Activated T-cell treated with anti-CD3 and anti-CD28 coated beads, Interleukin-2, amount 50 U/mL, for 4 hours (primary cell): ENCODE measurements around the gene SUGCT. TPM values are rescaled to one million over a fixed set of nuclear protein-coding genes. Genes with fewer than 3 reads are reported as not detected.

ENCODE experiments used
- ATAC-seq, 2 donors: fragments of 200-7000 bp; cut with Tn5 transposase; one replicate each; pipeline ENCODE4 v1.10.0; 2021
- DNase-seq: peaks from one replicate; pipeline ENCODE4 v3.0.0-alpha.2; 2020
- H3K27me3 Mint-ChIP-seq: one replicate; pipeline ENCODE4 v1.8.0; 2021; ENCODE audit warnings: low read depth, mixed read lengths
- H3K36me3 Mint-ChIP-seq: one replicate; pipeline ENCODE4 v1.8.0; 2022; ENCODE audit warnings: mixed read lengths; ENCODE audit not compliant: insufficient read depth
- H3K4me1 Mint-ChIP-seq: one replicate; pipeline ENCODE4 v1.8.0; 2021; ENCODE audit warnings: low read depth, mixed read lengths
- H3K4me3 Mint-ChIP-seq: one replicate; pipeline ENCODE4 v1.8.0; 2021; ENCODE audit warnings: mild to moderate bottlenecking, moderate library complexity, mixed read lengths
- H3K9me3 Mint-ChIP-seq: one replicate; pipeline ENCODE4 v1.8.0; 2021; ENCODE audit warnings: mixed read lengths
- total RNA-seq, 3 donors: library from RNA; stranded (reverse); gene quantifications; one replicate each; pipeline ENCODE4 v1.2.1, GENCODE V29; 2021

SUGCT gene
- total RNA-seq, 3 donors from 2014 or later, result 1.3 to 2.5 (median 2.1) TPM

- DNase-seq (no peak), ATAC-seq (no peak)
- no peaks in the 10 kb centered on the region for H3K9me3 Mint-ChIP-seq
- no peaks in the 10 kb centered on the region for H3K36me3 Mint-ChIP-seq
- H3K4me1 Mint-ChIP-seq, result no peaks in the 10 kb centered on the region
- H3K4me3 Mint-ChIP-seq, result no peak overlapping the region
- no peaks in the 10 kb centered on the region for H3K27me3 Mint-ChIP-seq
Measured at GRCh38 chr7:40772096-40772495, 637.3 kb downstream of the SUGCT start.

GRCh38 chr7:40773656-40774055 lies 638.9 kb downstream of the SUGCT start:
- Mint-ChIP-seq H3K4me3 (no peak overlapping the region), H3K36me3 (no peaks in the 10 kb centered on the region), H3K4me1 (no peaks in the 10 kb centered on the region), H3K9me3 (no peaks in the 10 kb centered on the region), H3K27me3 (no peaks in the 10 kb centered on the region)
- DNase-seq (no peak), ATAC-seq (no peak)

- no peak for ATAC-seq
- no peaks in the 10 kb centered on the region for H3K9me3 Mint-ChIP-seq
- no peak overlapping the region for H3K4me3 Mint-ChIP-seq
- H3K27me3 Mint-ChIP-seq, result no peaks in the 10 kb centered on the region
- no peaks in the 10 kb centered on the region for H3K4me1 Mint-ChIP-seq
- no peak for DNase-seq
- no peaks in the 10 kb centered on the region for H3K36me3 Mint-ChIP-seq
Measured at GRCh38 chr7:40775877-40776276, 641.1 kb downstream of the SUGCT start.

GRCh38 chr7:40777730-40778312 lies 643.0 kb downstream of the SUGCT start:
- H3K4me1 Mint-ChIP-seq, result no peaks in the 10 kb centered on the region
- no peaks in the 10 kb centered on the region for H3K27me3 Mint-ChIP-seq
- no peaks in the 10 kb centered on the region for H3K9me3 Mint-ChIP-seq
- DNase-seq (no peak), ATAC-seq (no peak)
- no peaks in the 10 kb centered on the region for H3K36me3 Mint-ChIP-seq
- no peak overlapping the region for H3K4me3 Mint-ChIP-seq

GRCh38 chr7:40780460-40780859 lies 645.7 kb downstream of the SUGCT start:
- H3K36me3 Mint-ChIP-seq, result no peaks in the 10 kb centered on the region
- ATAC-seq, result no peak
- H3K27me3 Mint-ChIP-seq, result no peaks in the 10 kb centered on the region
- no peak for DNase-seq
- no peaks in the 10 kb centered on the region for H3K4me1 Mint-ChIP-seq
- no peak overlapping the region for H3K4me3 Mint-ChIP-seq
- H3K9me3 Mint-ChIP-seq, result no peaks in the 10 kb centered on the region

GRCh38 chr7:40782836-40783235 lies 648.0 kb downstream of the SUGCT start:
- Mint-ChIP-seq H3K27me3 (no peaks in the 10 kb centered on the region), H3K9me3 (no peaks in the 10 kb centered on the region), H3K4me3 (no peak overlapping the region), H3K36me3 (no peaks in the 10 kb centered on the region), H3K4me1 (no peaks in the 10 kb centered on the region)
- DNase-seq (no peak), ATAC-seq (no peak)

- Mint-ChIP-seq H3K4me1 (no peaks in the 10 kb centered on the region), H3K36me3 (no peaks in the 10 kb centered on the region), H3K4me3 (no peak overlapping the region), H3K9me3 (no peaks in the 10 kb centered on the region), H3K27me3 (no peaks in the 10 kb centered on the region)
- DNase-seq (no peak), ATAC-seq (no peak)
Measured at GRCh38 chr7:40784176-40784575, 649.4 kb downstream of the SUGCT start.

- DNase-seq (no peak), ATAC-seq (no peak)
- Mint-ChIP-seq H3K27me3 (no peaks in the 10 kb centered on the region), H3K9me3 (no peaks in the 10 kb centered on the region), H3K36me3 (no peaks in the 10 kb centered on the region), H3K4me3 (no peak overlapping the region), H3K4me1 (no peaks in the 10 kb centered on the region)
Measured at GRCh38 chr7:40786909-40787308, 652.1 kb downstream of the SUGCT start.

GRCh38 chr7:40793132-40793531 lies 658.3 kb downstream of the SUGCT start:
- DNase-seq (no peak), ATAC-seq (no peak)
- H3K9me3 Mint-ChIP-seq, result no peaks in the 10 kb centered on the region
- H3K4me1 Mint-ChIP-seq, result no peaks in the 10 kb centered on the region
- H3K36me3 Mint-ChIP-seq, result no peaks in the 10 kb centered on the region
- no peak overlapping the region for H3K4me3 Mint-ChIP-seq
- H3K27me3 Mint-ChIP-seq, result no peaks in the 10 kb centered on the region

- ATAC-seq, result no peak
- no peak for DNase-seq
- Mint-ChIP-seq H3K4me3 (no peak overlapping the region), H3K36me3 (no peaks in the 10 kb centered on the region), H3K9me3 (no peaks in the 10 kb centered on the region), H3K27me3 (no peaks in the 10 kb centered on the region), H3K4me1 (no peaks in the 10 kb centered on the region)
Measured at GRCh38 chr7:40795607-40796006, 660.8 kb downstream of the SUGCT start.

GRCh38 chr7:40796723-40797122 lies 661.9 kb downstream of the SUGCT start:
- ATAC-seq (no peak), DNase-seq (no peak)
- no peaks in the 10 kb centered on the region for H3K4me1 Mint-ChIP-seq

GRCh38 chr7:40798613-40799012 lies 663.8 kb downstream of the SUGCT start:
- Mint-ChIP-seq H3K4me1 (no peaks in the 10 kb centered on the region), H3K9me3 (no peaks in the 10 kb centered on the region), H3K27me3 (no peaks in the 10 kb centered on the region), H3K4me3 (no peak overlapping the region), H3K36me3 (no peaks in the 10 kb centered on the region)
- DNase-seq, result no peak
- ATAC-seq, result no peak

More at GRCh38 chr7:40796723-40797122, 661.9 kb downstream of the SUGCT start:
- Mint-ChIP-seq H3K4me3 (no peak overlapping the region), H3K27me3 (no peaks in the 10 kb centered on the region), H3K9me3 (no peaks in the 10 kb centered on the region), H3K36me3 (no peaks in the 10 kb centered on the region)

GRCh38 chr7:40799493-40800403 lies 664.9 kb downstream of the SUGCT start:
- DNase-seq, result no peak
- ATAC-seq, result no peak
- Mint-ChIP-seq H3K27me3 (no peaks in the 10 kb centered on the region), H3K4me1 (no peaks in the 10 kb centered on the region), H3K4me3 (no peak overlapping the region), H3K36me3 (no peaks in the 10 kb centered on the region), H3K9me3 (no peaks in the 10 kb centered on the region)

- Mint-ChIP-seq H3K27me3 (no peaks in the 10 kb centered on the region), H3K9me3 (no peaks in the 10 kb centered on the region), H3K4me3 (no peak overlapping the region), H3K36me3 (no peaks in the 10 kb centered on the region), H3K4me1 (no peaks in the 10 kb centered on the region)
- ATAC-seq (no peak), DNase-seq (no peak)
Measured at GRCh38 chr7:40800771-40801170, 666.0 kb downstream of the SUGCT start.

- H3K27me3 Mint-ChIP-seq, result no peaks in the 10 kb centered on the region
- no peaks in the 10 kb centered on the region for H3K36me3 Mint-ChIP-seq
- DNase-seq, result no peak
- no peaks in the 10 kb centered on the region for H3K4me1 Mint-ChIP-seq
- ATAC-seq, result no peak
- H3K9me3 Mint-ChIP-seq, result no peaks in the 10 kb centered on the region
- H3K4me3 Mint-ChIP-seq, result no peak overlapping the region
Measured at GRCh38 chr7:40802497-40802896, 667.7 kb downstream of the SUGCT start.
